T-helper 1 cell treated with Interleukin-12 subunit alpha and Interleukin-12 subunit beta and Interleukin-4 antibody, amounts not matched to agents 30 μg/mL and 1 μg/mL, for 36 hours (primary cell): Measurements from ENCODE around the gene HSP90AB1.

Experiments
- H3K27ac Mint-ChIP-seq: one replicate; pipeline ENCODE4 v1.8.0; 2021; ENCODE audit warnings: mild to moderate bottlenecking, mixed read lengths
- H3K27me3 Mint-ChIP-seq: one replicate; pipeline ENCODE4 v1.8.0; 2021; ENCODE audit warnings: low read depth, mixed read lengths
- H3K36me3 Mint-ChIP-seq: one replicate; pipeline ENCODE4 v1.8.0; 2021; ENCODE audit warnings: low read depth, mixed read lengths
- H3K4me1 Mint-ChIP-seq: one replicate; pipeline ENCODE4 v1.8.0; 2021; ENCODE audit warnings: low read depth, mixed read lengths
- H3K4me3 Mint-ChIP-seq: one replicate; pipeline ENCODE4 v1.8.0; 2021; ENCODE audit warnings: mild to moderate bottlenecking, moderate library complexity, mixed read lengths
- H3K9me3 Mint-ChIP-seq: one replicate; pipeline ENCODE4 v1.8.0; 2021; ENCODE audit warnings: mixed read lengths

The HSP90AB1 gene

GRCh38 chr6:44254191-44255104 lies 7.5 kb downstream of the HSP90AB1 start:
- H3K27ac Mint-ChIP-seq: peak overlapping the region; percentile 57
- peaks cover 76% of the 10 kb centered on the region for H3K36me3 Mint-ChIP-seq
- H3K4me3 Mint-ChIP-seq: no peak overlapping the region
- no peaks in the 10 kb centered on the region for H3K9me3 Mint-ChIP-seq
- H3K4me1 Mint-ChIP-seq: peaks cover 56% of the 10 kb centered on the region
- no peaks in the 10 kb centered on the region for H3K27me3 Mint-ChIP-seq

GRCh38 chr6:44255105-44255808 lies 8.4 kb downstream of the HSP90AB1 start:
- H3K4me3 Mint-ChIP-seq: peak overlapping the region; percentile 87
- peaks cover 50% of the 10 kb centered on the region for H3K4me1 Mint-ChIP-seq

GRCh38 chr6:44255871-44256774 lies 9.2 kb downstream of the HSP90AB1 start:
- Mint-ChIP-seq H3K36me3 (peaks cover 72% of the 10 kb centered on the region), H3K9me3 (no peaks in the 10 kb centered on the region), H3K27ac (peak overlapping the region; percentile 80), H3K4me1 (peaks cover 53% of the 10 kb centered on the region), H3K27me3 (no peaks in the 10 kb centered on the region), H3K4me3 (peak overlapping the region; percentile 87)

More at GRCh38 chr6:44255105-44255808, 8.4 kb downstream of the HSP90AB1 start:
- Mint-ChIP-seq H3K9me3 (no peaks in the 10 kb centered on the region), H3K36me3 (peaks cover 73% of the 10 kb centered on the region), H3K27ac (peak overlapping the region; percentile 80), H3K27me3 (no peaks in the 10 kb centered on the region)

- peaks cover 70% of the 10 kb centered on the region for H3K36me3 Mint-ChIP-seq
Observed at GRCh38 chr6:44256775-44257024, 9.8 kb downstream of the HSP90AB1 start.

GRCh38 chr6:44257025-44257752 lies 10.3 kb downstream of the HSP90AB1 start, which contains the start of gene SLC35B2:
TSS of gene SLC35B2 (minus strand) at chr6:44257528. CDS start at chr6:44257410, 118 bp downstream.
- Mint-ChIP-seq H3K9me3 (no peaks in the 10 kb centered on the region), H3K27me3 (no peaks in the 10 kb centered on the region), H3K36me3 (peaks cover 68% of the 10 kb centered on the region), H3K27ac (peak within 1 kb of the TSS; percentile 86), H3K4me3 (peak within 1 kb of the TSS; percentile 87), H3K4me1 (peaks cover 51% of the 10 kb centered on the region)

More at GRCh38 chr6:44256775-44257024, 9.8 kb downstream of the HSP90AB1 start:
- Mint-ChIP-seq H3K4me3 (peak overlapping the region; percentile 87), H3K27ac (peak overlapping the region; percentile 80), H3K9me3 (no peaks in the 10 kb centered on the region), H3K4me1 (peaks cover 52% of the 10 kb centered on the region), H3K27me3 (no peaks in the 10 kb centered on the region)

GRCh38 chr6:44257753-44258324 lies 10.9 kb downstream of the HSP90AB1 start:
- Mint-ChIP-seq H3K27ac (peak overlapping the region; percentile 86), H3K27me3 (no peaks in the 10 kb centered on the region), H3K9me3 (no peaks in the 10 kb centered on the region), H3K36me3 (peaks cover 67% of the 10 kb centered on the region), H3K4me1 (peaks cover 55% of the 10 kb centered on the region), H3K4me3 (peak overlapping the region; percentile 81)

- Mint-ChIP-seq H3K9me3 (no peaks in the 10 kb centered on the region), H3K36me3 (peaks cover 67% of the 10 kb centered on the region), H3K4me1 (peaks cover 56% of the 10 kb centered on the region), H3K27me3 (no peaks in the 10 kb centered on the region), H3K27ac (peak overlapping the region; percentile 86), H3K4me3 (peak overlapping the region; percentile 81)
Observed at GRCh38 chr6:44258325-44258863, 11.5 kb downstream of the HSP90AB1 start.

- Mint-ChIP-seq H3K4me1 (peaks cover 56% of the 10 kb centered on the region), H3K4me3 (peak overlapping the region; percentile 81), H3K36me3 (peaks cover 65% of the 10 kb centered on the region), H3K27me3 (no peaks in the 10 kb centered on the region), H3K9me3 (no peaks in the 10 kb centered on the region), H3K27ac (peak overlapping the region; percentile 86)
Observed at GRCh38 chr6:44258921-44259320, 12.0 kb downstream of the HSP90AB1 start.

- Mint-ChIP-seq H3K27ac (peak overlapping the region; percentile 17), H3K4me1 (peaks cover 55% of the 10 kb centered on the region), H3K27me3 (no peaks in the 10 kb centered on the region), H3K4me3 (no peak overlapping the region), H3K9me3 (no peaks in the 10 kb centered on the region), H3K36me3 (peaks cover 66% of the 10 kb centered on the region)
Observed at GRCh38 chr6:44260011-44260410, 13.1 kb downstream of the HSP90AB1 start.

- H3K4me3 Mint-ChIP-seq: no peak overlapping the region
Observed at GRCh38 chr6:44260451-44261297, 13.8 kb downstream of the HSP90AB1 start.

GRCh38 chr6:44261581-44261980 lies 14.7 kb downstream of the HSP90AB1 start:
- Mint-ChIP-seq H3K27me3 (no peaks in the 10 kb centered on the region), H3K27ac (no peak overlapping the region), H3K9me3 (no peaks in the 10 kb centered on the region), H3K36me3 (peaks cover 55% of the 10 kb centered on the region), H3K4me3 (no peak overlapping the region), H3K4me1 (peaks cover 51% of the 10 kb centered on the region)

More at GRCh38 chr6:44260451-44261297, 13.8 kb downstream of the HSP90AB1 start:
- Mint-ChIP-seq H3K36me3 (peaks cover 61% of the 10 kb centered on the region), H3K27me3 (no peaks in the 10 kb centered on the region), H3K9me3 (no peaks in the 10 kb centered on the region), H3K4me1 (peaks cover 52% of the 10 kb centered on the region), H3K27ac (peak overlapping the region; percentile 60)

- peak overlapping the region; percentile 99 for H3K27ac Mint-ChIP-seq
- peaks cover 52% of the 10 kb centered on the region for H3K36me3 Mint-ChIP-seq
- no peaks in the 10 kb centered on the region for H3K9me3 Mint-ChIP-seq
- H3K27me3 Mint-ChIP-seq: peaks cover 3% of the 10 kb centered on the region
- H3K4me3 Mint-ChIP-seq: peak overlapping the region; percentile 100
- H3K4me1 Mint-ChIP-seq: peaks cover 55% of the 10 kb centered on the region
Observed at GRCh38 chr6:44262467-44263353, 15.8 kb downstream of the HSP90AB1 start.
